ENCODE results near the gene BRAF.
"Not testable (repeated sequence)": the region's sequence is repeated elsewhere in the genome, so short reads cannot be mapped to it uniquely, and the experiment has no call there.

BRAF gene

GRCh38 chr7:140681766-140682165, 243.0 kb downstream of the BRAF start:
- ChIA-PET CTCF (interaction anchor here (1.7 kb wide), 1 partner anchor 12 kb away, joined by 5 read pairs; no protein-coding TSS in a partner anchor), POLR2A (no interaction called here)
- TF ChIP-seq CTCF (IDR thresholded peaks at IDR 0.05; ENCODE audit: control extremely low read depth, extremely low read depth, low read depth, missing control alignments): no peak
- no peak for DNase-seq (ENCODE audit: extremely low spot score)

GRCh38 chr7:140680886-140681285, 243.8 kb downstream of the BRAF start:
- CTCF ChIA-PET: interaction anchor here (1.2 to 1.7 kb wide), 3 partner anchors 12 to 28 kb away, joined by 3 to 5 read pairs (median 4); no protein-coding TSS in a partner anchor
- DNase-seq (ENCODE audit: extremely low spot score): no peak
- POLR2A ChIA-PET: no interaction called here
- no peak for TF ChIP-seq CTCF (IDR thresholded peaks at IDR 0.05; ENCODE audit: control extremely low read depth, extremely low read depth, low read depth, missing control alignments)

- CTCF ChIA-PET: interaction anchor here (1.0 to 1.2 kb wide), 2 partner anchors 10 to 23 kb away, joined by 3 read pairs; no protein-coding TSS in a partner anchor
- DNase-seq (ENCODE audit: extremely low spot score): no peak
- no peak for TF ChIP-seq CTCF (IDR thresholded peaks at IDR 0.05; ENCODE audit: control extremely low read depth, extremely low read depth, low read depth, missing control alignments)
- POLR2A ChIA-PET: no interaction called here
Observed at GRCh38 chr7:140679186-140679585, 245.5 kb downstream of the BRAF start.

GRCh38 chr7:140678816-140679130, 246.0 kb downstream of the BRAF start:
- no peak for DNase-seq (ENCODE audit: extremely low spot score)
- no peak for TF ChIP-seq CTCF (IDR thresholded peaks at IDR 0.05; ENCODE audit: control extremely low read depth, extremely low read depth, low read depth, missing control alignments)
- ChIA-PET CTCF (interaction anchor here (1.0 to 1.2 kb wide), 2 partner anchors 9 to 23 kb away, joined by 3 read pairs; no protein-coding TSS in a partner anchor), POLR2A (no interaction called here)

- ChIA-PET POLR2A (interaction anchor here (0.6 kb wide), 1 partner anchor 17 kb away, joined by 3 read pairs; no protein-coding TSS in a partner anchor), CTCF (no interaction called here)
- TF ChIP-seq CTCF (IDR thresholded peaks at IDR 0.05; ENCODE audit: control extremely low read depth, extremely low read depth, low read depth, missing control alignments): no peak
- DNase-seq (ENCODE audit: extremely low spot score): no peak
Observed at GRCh38 chr7:140678081-140678815, 246.5 kb downstream of the BRAF start.

GRCh38 chr7:140677496-140677895, 247.2 kb downstream of the BRAF start:
- ChIA-PET POLR2A (interaction anchor here (0.6 kb wide), 1 partner anchor 18 kb away, joined by 3 read pairs; no protein-coding TSS in a partner anchor), CTCF (interaction anchor here (1.5 to 4.2 kb wide), 2 partner anchors 9 to 133 kb away, joined by 3 to 23 read pairs; no protein-coding TSS in a partner anchor)
- DNase-seq (ENCODE audit: extremely low spot score): no peak
- TF ChIP-seq CTCF (IDR thresholded peaks at IDR 0.05; ENCODE audit: control extremely low read depth, extremely low read depth, low read depth, missing control alignments): no peak

GRCh38 chr7:140676956-140677355, 247.8 kb downstream of the BRAF start:
- DNase-seq (ENCODE audit: extremely low spot score); POLR2A ChIA-PET: not testable (repeated sequence)
- CTCF ChIA-PET: interaction anchor here (1.5 to 4.2 kb wide), 3 partner anchors 10 to 134 kb away, joined by 3 to 23 read pairs (median 4); no protein-coding TSS in a partner anchor

All from GM10248 (cell line).